HG03460 (cell line): ENCODE data around the gene VPS13D.

ENCODE experiments used
- ATAC-seq: cut with Tn5 transposase; IDR thresholded peaks from one replicate; pipeline ENCODE4 v1.9.1; 2021; ENCODE audit not compliant: unreplicated experiment

The VPS13D gene

GRCh38 chr1:12400027-12400693 is 170.3 kb downstream of the VPS13D start:
- no peak for ATAC-seq

GRCh38 chr1:12402159-12402673 is 172.4 kb downstream of the VPS13D start:
- no peak for ATAC-seq

DNA sequence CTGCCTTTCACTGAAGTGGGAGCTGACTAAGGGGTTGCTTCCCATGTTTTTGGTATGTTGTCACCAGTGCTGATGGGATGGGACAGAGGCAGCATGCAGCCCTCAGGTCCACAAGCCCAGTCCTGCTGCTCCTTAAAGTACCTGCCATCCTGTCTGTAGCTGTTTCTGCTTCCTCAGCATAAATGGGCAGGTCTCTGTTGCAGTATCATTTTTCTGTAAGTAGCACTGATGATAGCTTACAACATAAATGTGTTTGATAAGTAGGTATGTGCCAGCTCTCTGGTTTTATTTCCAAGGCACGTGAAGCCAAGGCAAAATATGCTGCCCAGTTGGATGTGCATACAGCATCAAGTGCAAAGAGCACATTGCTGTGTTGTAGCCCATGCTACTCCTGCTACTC is 173.0 kb downstream of the VPS13D start:
- ATAC-seq = no peak

- no peak for ATAC-seq
Measured at GRCh38 chr1:12404918-12405317, 175.1 kb downstream of the VPS13D start.

DNA sequence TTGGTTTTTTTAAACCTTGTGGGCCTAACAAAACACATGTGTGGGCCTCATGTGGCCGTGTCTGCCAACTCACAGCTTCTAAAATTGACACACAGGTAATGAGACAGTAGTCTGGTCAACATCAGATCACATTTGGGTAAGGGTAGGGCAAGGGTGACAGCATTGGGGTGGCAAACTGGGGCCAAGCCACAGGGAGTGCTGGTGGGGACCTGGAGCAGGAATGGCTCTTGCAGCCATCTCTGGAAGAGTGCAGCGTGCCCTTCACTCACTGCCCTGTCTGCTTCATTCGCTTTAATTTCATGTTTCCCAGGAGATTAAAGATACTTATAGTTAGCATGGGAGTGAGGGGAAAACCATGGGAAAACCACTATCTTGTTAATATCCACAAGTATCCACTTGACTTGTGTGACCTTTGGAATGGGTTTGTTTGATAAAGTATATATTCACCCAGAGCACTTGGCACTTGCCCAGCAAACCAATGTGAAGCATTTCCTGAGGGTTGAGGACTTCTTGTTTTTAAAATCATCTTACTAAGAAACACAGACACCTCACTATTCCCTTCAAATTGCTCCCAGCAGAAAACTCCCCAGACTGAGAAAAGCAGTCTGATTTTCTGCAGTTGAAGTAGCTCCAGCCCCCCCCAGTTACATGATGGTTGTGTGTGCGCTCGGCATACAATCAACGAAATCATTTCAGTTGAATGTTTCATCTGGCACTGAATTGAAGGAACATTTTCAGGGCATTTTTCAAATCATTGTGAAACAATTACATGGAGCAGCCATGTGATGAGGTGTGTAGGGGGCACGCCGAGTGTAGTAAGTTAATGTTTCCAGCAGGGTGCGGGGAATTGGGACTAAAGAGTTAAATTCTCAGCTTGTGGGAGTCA is 175.7 kb downstream of the VPS13D start:
- no peak for ATAC-seq

DNA sequence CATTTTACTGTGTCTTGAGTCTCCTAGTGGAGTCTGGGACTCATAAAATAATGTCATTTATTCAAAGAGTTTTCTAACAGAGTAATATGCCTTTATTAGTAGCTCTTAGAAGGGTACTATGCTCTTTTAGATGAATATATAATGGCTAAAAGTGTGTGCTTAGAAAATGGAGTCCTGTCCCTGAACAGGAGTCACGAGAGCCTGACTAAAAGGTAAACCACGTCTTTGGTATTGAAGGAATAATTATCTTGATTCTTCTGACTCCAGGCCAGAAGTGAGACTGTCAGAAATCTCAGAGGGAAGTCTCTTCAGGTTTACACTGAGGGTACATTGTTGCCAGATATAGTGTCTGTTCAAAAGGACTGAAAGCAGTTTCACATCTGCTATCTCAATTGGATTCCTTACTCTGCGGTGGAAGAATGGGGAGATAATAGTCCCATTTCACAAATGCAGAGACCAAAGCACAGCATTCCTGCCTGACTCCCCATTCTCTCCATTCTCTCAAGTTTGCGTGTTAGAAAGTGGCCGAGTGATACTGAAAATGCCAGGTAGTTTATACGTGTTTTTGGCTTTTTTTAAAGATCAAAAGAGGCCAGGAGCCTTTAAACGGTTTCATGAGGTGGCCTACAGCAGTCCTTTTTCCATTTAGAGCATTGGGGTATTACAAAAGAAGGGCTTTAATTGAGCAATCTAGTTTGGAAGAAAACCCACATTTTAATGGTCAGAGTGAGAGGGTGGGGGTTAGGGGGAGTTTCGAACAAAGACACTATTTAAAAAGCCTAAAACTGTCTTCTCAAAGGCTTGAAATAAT is 176.6 kb downstream of the VPS13D start:
- no peak for ATAC-seq

- ATAC-seq = no peak
Measured at GRCh38 chr1:12407050-12407961, 177.5 kb downstream of the VPS13D start.

DNA sequence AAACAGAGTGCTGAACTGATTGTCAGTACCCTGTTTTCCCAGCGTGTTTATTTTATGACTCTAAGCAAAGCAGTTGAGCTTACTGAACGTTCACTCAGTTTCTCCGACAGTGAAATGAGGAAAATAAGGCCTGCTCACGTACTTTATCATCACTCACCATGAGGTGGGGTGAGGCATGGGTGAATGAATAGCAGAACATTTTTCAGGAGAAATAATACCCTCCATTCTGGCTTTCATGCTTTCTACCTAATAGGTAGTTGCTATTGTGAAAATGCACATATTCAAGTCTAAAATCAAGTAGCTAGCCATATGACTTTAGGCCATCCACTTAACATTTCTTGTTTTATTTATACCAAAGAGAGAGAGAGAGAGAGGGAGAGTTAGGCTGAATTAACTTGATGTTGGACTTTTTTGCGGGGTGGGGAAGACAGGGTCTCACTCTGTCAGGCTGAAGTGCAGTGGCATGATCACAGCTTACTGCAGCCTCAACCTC is 178.2 kb downstream of the VPS13D start:
- no peak for ATAC-seq

GRCh38 chr1:12408662-12409061 is 178.8 kb downstream of the VPS13D start:
- ATAC-seq = no peak

DNA sequence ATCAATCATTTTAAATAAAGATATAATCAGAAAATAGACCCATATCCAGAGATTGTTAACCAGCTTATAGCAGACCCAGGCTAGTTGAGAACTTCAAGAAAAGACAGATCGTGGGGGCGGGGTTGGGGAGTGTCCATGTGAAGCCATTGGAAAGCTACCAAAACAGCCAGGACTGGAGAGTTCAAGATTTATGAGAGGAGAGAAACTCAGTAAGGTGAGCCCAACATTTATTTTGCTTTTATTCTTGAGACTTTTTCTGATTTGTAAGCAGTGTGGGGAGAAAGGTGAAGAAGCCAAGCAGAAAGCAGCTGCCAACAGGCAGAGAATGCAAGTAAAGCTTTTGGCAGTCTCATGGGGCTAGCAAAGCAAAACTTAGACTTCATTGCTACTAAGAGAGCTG is 179.9 kb downstream of the VPS13D start:
- ATAC-seq = no peak

GRCh38 chr1:12410351-12410750 is 180.5 kb downstream of the VPS13D start:
- no peak for ATAC-seq

- no peak for ATAC-seq
Measured at GRCh38 chr1:12411098-12411497, 181.3 kb downstream of the VPS13D start.

GRCh38 chr1:12411747-12412146 is 181.9 kb downstream of the VPS13D start:
- ATAC-seq = no peak

DNA sequence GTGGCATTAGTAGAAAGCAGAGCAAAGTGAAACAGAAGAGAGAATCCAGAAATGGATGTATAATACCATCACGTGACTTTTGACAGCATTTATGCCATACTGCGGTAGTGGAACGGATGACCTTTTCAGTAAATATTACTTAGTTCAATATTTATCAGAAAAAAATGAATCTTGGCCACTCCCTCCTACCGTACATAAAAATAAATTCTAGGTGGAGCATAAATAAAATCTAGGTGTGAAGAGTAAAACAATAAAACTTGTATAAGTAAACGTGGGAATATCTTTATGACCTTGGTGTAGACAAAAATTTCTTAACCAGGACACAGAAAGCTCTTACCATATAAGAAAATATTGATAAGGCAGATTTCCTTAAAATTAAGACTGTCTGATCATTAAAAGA is 182.6 kb downstream of the VPS13D start:
- ATAC-seq = no peak

DNA sequence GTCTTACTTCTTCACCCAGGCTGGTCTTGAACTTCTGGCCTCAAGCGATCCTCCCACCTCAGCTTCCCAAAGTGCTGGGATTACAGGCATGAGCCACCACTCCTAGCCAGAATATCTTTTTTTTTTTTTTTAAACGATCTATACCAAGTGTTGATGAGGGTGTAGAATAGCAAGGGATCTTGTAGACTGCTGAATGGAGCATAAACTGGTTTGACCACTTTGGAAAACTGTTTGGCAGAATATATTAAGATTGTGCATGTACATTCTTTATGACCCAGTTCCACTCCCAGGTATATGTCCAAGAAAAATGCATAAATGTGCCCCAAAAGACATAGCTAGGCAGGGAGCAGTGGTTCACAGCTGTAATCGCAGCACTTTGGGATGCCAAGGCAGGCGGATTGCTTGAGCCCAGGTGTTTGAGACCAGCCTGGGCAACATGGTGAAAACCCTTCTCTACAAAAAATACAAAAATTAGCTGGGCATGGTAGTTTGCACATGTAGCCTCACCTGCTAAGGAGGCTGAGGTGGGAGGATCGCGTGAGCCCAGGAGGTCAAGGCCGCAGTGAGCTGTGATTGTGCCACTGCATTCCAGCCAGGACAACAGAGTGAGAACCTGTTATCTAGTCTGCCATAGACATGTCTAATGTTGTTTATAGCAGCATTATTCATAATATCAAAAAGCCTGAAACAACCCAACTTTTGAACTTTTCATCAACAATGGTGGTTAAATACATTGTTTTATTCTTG is 184.0 kb downstream of the VPS13D start:
- ATAC-seq = no peak

DNA sequence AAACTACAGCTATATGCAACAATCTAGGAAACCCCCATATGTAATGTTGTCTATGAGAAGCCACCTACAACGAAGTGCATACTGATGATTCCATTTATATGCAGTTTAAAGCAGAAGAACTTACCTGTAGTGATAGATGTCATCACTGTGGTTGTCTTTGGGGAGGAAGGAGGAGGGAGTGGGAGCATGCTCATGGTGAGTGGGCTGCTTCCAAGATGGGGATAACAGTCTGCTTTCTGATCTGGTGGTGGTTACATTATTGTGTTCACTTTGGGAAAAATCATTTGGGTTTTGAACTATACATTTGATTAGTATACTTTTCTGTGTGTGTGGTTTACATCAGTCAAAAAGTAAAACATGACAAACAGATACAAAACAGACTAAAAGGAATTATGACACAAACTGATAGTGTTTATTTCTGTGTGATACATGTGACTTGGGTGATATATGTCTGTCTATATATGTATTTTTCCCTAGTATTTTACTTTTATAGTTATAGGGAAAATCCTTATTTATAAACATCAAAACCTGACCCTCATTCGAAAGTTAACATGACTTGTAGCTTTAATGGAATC is 184.7 kb downstream of the VPS13D start:
- ATAC-seq = no peak

DNA sequence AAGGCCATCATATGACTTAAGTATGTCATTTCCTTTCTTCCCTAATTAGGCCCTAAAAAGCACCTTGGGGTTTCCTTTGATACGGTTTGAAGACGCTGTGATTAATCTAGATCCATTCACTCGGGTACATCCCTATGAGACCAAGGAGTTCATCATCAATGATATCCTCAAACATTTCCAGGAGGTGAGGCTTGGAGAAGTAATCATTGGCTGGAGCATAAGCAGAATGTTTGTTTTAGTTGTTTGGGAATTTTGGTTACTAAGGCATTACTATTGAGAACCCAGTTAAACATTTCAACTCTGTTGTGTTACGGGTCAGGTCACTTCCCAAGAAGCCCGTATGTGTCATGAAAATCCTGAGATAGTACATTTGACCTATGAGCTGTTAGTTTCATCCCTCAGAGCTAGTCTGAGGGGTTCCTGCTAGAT is 185.2 kb downstream of the VPS13D start:
- no peak for ATAC-seq

GRCh38 chr1:12416101-12416500 is 186.3 kb downstream of the VPS13D start:
- no peak for ATAC-seq

DNA sequence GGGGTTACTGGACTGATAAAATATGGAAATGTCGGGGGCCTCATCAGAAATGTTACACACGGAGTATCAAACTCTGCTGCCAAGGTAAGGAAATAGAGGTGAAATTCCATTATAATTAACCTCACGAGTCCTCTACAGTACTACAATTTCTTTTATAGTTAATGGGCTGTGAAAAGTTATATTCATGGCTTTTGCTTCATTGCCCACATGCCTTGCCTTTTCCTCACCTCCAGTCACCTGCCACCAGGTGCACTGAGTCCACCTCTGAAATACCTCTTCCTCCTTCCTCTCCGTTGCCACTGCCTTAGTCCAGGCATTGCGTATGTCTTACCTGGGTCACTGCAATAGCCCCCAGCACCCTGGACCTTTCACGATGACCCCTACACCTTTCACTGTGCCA is 186.9 kb downstream of the VPS13D start:
- no peak for ATAC-seq
